A549 (cell line): ENCODE measurements around the gene HPS5. TPM values are rescaled to one million over a fixed set of nuclear protein-coding genes. Genes with fewer than 3 reads are reported as not detected.

Source experiments
- polyA plus RNA-seq, 4 experiments: library from polyadenylated mRNA; depleted of rRNA in 3 of 4; stranded (reverse); fragments of >200 nt; fragmentation: RNase III in 1 of 4; extraction: RNeasy Plus Mini Kit Qiagen cat#74134 plus additional on column Dnase treatment in 1 of 4; gene quantifications; 2 replicates in 3 of 4; 3 replicates in 1 of 4; pipeline ENCODE4 v1.2.3, GENCODE V29; 2011 to 2017
- small RNA-seq, 6 experiments: library from RNA; depleted of rRNA; stranded (forward); fragments of <200 nt; gene quantifications; one replicate each; pipeline ENCODE3, GENCODE V24; 2012

HPS5 gene
- polyA plus RNA-seq, 2 of the 4 experiments (the other 2 are of a cell fraction): 18.4 to 29.1 TPM

Small RNAs within 50 kb of the gene (small RNA-seq; reads per million reads assigned to genes)
- 0 reads per million in 6 experiments for gene RNA5SP333
- 0 to 0.26 (median 0) reads per million in 6 experiments for gene RNA5SP334

Other genes with a start within 250 kb of the HPS5 start
- 40.9 and 46.5 TPM in 2 replicates for gene SAAL1, start 216.1 kb downstream of the HPS5 start, polyA plus RNA-seq (2011; rRNA removed)
- 56.0 to 60.0 TPM (median 56.3 TPM) in 3 replicates for gene SAAL1, start 216.1 kb downstream of the HPS5 start, polyA plus RNA-seq (2017; fragmentation: RNase III; extraction: RNeasy Plus Mini Kit Qiagen cat#74134 plus additional on column Dnase treatment)
- gene MRGPRX3, start 189.6 kb downstream of the HPS5 start, polyA plus RNA-seq (2011; rRNA removed): 0.08 TPM in 1 of 2 replicates, not detected in the other
- not detected in 3 replicates for gene MRGPRX3, start 189.6 kb downstream of the HPS5 start, polyA plus RNA-seq (2017; fragmentation: RNase III; extraction: RNeasy Plus Mini Kit Qiagen cat#74134 plus additional on column Dnase treatment)
- not detected in 2 replicates for gene MRGPRX4, start 149.3 kb downstream of the HPS5 start, polyA plus RNA-seq (2011; rRNA removed)
- not detected in 3 replicates for gene MRGPRX4, start 149.3 kb downstream of the HPS5 start, polyA plus RNA-seq (2017; fragmentation: RNase III; extraction: RNeasy Plus Mini Kit Qiagen cat#74134 plus additional on column Dnase treatment)
- not detected in 2 replicates for gene SAA4, start 85.3 kb downstream of the HPS5 start, polyA plus RNA-seq (2011; rRNA removed)
- gene SAA4, start 85.3 kb downstream of the HPS5 start, polyA plus RNA-seq (2017; fragmentation: RNase III; extraction: RNeasy Plus Mini Kit Qiagen cat#74134 plus additional on column Dnase treatment): not detected in 3 replicates
- gene SAA2, start 73.5 kb downstream of the HPS5 start, polyA plus RNA-seq (2011; rRNA removed): 0.09 and 0.13 TPM in 2 replicates
- not detected in 3 replicates for gene SAA2, start 73.5 kb downstream of the HPS5 start, polyA plus RNA-seq (2017; fragmentation: RNase III; extraction: RNeasy Plus Mini Kit Qiagen cat#74134 plus additional on column Dnase treatment)
- gene SAA1, start 55.9 kb downstream of the HPS5 start, polyA plus RNA-seq (2011; rRNA removed): 0.29 TPM in 1 of 2 replicates, not detected in the other
- 0.37 to 0.64 TPM (median 0.44 TPM) in 3 replicates for gene SAA1, start 55.9 kb downstream of the HPS5 start, polyA plus RNA-seq (2017; fragmentation: RNase III; extraction: RNeasy Plus Mini Kit Qiagen cat#74134 plus additional on column Dnase treatment)
- 52.0 and 56.0 TPM in 2 replicates for gene GTF2H1, start 427 bp upstream of the HPS5 start, polyA plus RNA-seq (2011; rRNA removed)
- 36.3 to 39.4 TPM (median 38.8 TPM) in 3 replicates for gene GTF2H1, start 427 bp upstream of the HPS5 start, polyA plus RNA-seq (2017; fragmentation: RNase III; extraction: RNeasy Plus Mini Kit Qiagen cat#74134 plus additional on column Dnase treatment)
- gene LDHA, start 72.4 kb upstream of the HPS5 start, polyA plus RNA-seq (2011; rRNA removed): 1,975 and 2,571 TPM in 2 replicates
- 4,094 to 4,418 TPM (median 4,099 TPM) in 3 replicates for gene LDHA, start 72.4 kb upstream of the HPS5 start, polyA plus RNA-seq (2017; fragmentation: RNase III; extraction: RNeasy Plus Mini Kit Qiagen cat#74134 plus additional on column Dnase treatment)
- gene LDHC, start 90.2 kb upstream of the HPS5 start, polyA plus RNA-seq (2011; rRNA removed): 0.23 and 0.30 TPM in 2 replicates
- gene LDHC, start 90.2 kb upstream of the HPS5 start, polyA plus RNA-seq (2017; fragmentation: RNase III; extraction: RNeasy Plus Mini Kit Qiagen cat#74134 plus additional on column Dnase treatment): 0.12 to 0.17 TPM (median 0.15 TPM) in 3 replicates
- not detected in 2 replicates for gene LDHAL6A, start 133.7 kb upstream of the HPS5 start, polyA plus RNA-seq (2011; rRNA removed)
- not detected in 3 replicates for gene LDHAL6A, start 133.7 kb upstream of the HPS5 start, polyA plus RNA-seq (2017; fragmentation: RNase III; extraction: RNeasy Plus Mini Kit Qiagen cat#74134 plus additional on column Dnase treatment)
- gene TSG101, start 204.8 kb upstream of the HPS5 start, polyA plus RNA-seq (2011; rRNA removed): 161 and 233 TPM in 2 replicates
- gene TSG101, start 204.8 kb upstream of the HPS5 start, polyA plus RNA-seq (2017; fragmentation: RNase III; extraction: RNeasy Plus Mini Kit Qiagen cat#74134 plus additional on column Dnase treatment): 111 to 116 TPM (median 112 TPM) in 3 replicates